Stimulated activated CD4-positive, alpha-beta T cell treated with anti-CD3 and anti-CD28 coated beads, Interleukin-12 subunit alpha, Interleukin-12 subunit beta, amount 100 ng/mL, for 24 hours (primary cell): ENCODE results near the gene SSH2.
"Not testable (repeated sequence)": the region's sequence is repeated elsewhere in the genome, so short reads cannot be mapped to it uniquely, and the experiment has no call there.

Experiments used
- DNase-seq, 2 experiments: peaks; one replicate each; pipeline ENCODE4 v3.0.0-alpha.2; 2020; ENCODE audit warnings: low read depth in 2 of 2

SSH2 gene

GRCh38 chr17:29709866-29710519, 220.0 kb downstream of the SSH2 start:
- no peak for DNase-seq

GRCh38 chr17:29707212-29707571, 222.8 kb downstream of the SSH2 start:
- DNase-seq: no peak

GRCh38 chr17:29706045-29706431, 224.0 kb downstream of the SSH2 start:
- no peak for DNase-seq

DNA sequence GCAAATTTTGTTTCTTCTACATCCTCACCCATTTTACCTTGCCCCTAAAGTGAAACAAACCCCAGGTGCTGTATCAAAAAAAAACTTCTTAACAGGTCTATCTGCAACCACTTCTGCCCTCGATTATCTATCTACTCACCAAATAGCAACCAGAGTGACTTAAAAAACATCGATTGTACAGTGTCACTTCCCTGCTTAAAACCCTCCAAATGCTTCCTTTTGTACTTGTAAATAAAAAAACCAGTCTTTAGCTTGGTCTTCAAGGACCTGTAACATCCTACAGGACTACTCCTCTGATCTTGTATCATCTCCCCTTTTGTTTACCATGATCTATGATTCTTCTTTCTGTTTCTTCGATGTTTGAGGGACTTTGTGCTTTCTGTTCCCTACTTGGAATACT, 224.6 kb downstream of the SSH2 start:
- no peak for DNase-seq

DNA sequence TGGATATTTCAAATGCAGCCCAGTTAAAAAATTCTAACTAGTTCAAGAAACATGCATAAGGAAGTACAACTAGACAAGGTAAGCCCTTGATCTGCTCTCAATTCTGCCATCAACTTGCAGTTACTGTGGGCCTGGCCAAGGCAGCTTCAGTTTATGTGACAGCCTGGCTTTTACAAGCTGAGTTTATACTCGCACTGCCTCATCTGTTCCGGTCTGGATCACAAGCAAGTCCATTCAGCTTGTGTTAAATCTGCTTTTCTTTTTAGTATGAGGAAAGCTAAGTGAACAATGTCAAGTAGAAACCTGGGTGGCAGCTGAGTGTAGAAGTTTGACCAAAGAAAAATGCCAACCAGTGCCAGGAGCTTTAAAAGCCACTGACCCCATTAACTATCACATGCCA, 230.7 kb downstream of the SSH2 start:
- DNase-seq: no peak

DNA sequence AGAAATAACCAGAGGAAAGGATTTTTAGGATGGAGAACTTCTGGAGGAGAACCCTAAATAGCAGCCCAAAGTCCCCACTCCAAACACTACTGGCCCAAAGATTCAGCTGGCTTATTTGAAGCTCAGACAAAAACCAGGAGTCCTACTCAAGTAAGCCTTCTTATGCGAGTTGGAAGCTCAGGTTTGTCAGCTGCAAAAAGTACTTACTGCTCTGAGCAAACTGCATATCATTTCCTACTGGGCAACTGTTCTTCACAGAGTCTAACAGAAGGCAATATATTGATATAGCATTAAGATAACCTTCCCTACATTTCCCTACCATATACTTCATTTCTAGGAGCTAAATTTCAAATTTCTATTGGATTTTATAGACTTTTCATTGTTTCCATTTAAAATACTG, 231.2 kb downstream of the SSH2 start:
- DNase-seq: no peak

GRCh38 chr17:29698019-29698777, 231.8 kb downstream of the SSH2 start:
- DNase-seq: no peak

DNA sequence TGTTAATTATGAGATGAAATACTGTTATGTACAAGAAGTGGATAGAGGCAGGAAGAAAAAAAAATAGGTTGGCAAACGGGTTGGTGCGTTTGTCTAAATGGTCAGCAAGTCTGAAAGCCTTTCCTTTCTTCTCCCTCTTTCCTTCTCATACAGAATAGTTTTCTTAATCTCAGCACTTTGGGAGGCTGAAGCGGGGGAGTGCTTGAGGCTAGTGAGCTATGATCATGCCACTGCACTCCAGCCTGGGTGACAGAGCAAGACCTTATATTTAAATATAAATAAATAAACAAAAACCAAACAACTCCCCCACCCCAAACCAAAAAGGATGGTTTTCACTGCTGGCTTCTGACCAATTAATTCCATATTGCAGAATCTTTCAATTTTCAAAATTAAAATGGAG, 232.7 kb downstream of the SSH2 start:
- DNase-seq: no peak

GRCh38 chr17:29694918-29695563, 235.0 kb downstream of the SSH2 start:
- no peak for DNase-seq

GRCh38 chr17:29693751-29694150, 236.3 kb downstream of the SSH2 start:
- no peak for DNase-seq

GRCh38 chr17:29687596-29687995, 242.4 kb downstream of the SSH2 start:
- DNase-seq: no peak

DNA sequence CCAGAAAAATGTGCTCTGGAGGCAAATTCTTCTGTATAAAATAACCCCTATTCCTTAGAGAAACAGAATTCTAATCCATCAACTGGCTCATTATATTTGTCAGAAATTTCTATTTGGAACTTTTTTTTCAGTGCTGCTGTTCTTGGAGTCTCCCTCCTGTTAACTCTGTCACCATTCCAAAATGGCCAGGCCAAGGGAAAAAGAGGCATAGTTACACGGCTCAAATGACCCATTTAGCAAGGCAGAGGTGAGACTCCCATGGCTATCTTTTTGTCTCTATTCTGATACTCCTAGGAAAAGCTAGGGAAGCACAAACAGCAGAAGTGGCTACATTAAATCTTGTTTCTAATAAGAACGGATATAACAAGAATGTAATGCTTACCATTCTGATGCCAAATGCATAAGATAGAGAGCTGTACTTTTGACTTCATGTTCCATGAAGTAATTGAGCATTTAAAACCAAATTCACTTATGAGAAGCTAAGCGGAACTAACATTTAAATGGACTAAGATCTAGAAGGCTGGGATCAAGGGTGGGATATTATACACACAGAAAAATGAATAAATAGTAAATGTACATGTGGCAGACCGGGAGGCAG, 242.9 kb downstream of the SSH2 start:
- DNase-seq: no peak

DNA sequence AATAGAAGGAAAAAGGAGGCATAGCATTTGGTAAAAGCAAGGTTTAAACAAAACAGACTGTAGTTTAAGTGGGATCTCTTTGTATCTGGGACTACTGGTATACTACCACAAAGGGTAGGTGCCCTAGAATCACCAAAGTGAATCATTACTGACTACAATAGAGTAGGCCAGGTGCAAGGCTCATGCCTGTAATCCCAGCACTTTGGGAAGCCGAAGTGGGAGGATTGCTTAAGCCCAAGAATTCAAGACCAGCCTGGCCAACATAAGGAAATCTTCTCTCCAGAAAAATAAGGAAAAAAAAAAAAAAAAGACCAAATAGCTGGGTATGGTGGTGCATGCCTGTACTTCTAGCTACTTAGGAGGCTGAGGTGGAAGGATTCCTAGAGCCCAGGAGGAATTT, 246.5 kb downstream of the SSH2 start:
- DNase-seq: no peak

DNA sequence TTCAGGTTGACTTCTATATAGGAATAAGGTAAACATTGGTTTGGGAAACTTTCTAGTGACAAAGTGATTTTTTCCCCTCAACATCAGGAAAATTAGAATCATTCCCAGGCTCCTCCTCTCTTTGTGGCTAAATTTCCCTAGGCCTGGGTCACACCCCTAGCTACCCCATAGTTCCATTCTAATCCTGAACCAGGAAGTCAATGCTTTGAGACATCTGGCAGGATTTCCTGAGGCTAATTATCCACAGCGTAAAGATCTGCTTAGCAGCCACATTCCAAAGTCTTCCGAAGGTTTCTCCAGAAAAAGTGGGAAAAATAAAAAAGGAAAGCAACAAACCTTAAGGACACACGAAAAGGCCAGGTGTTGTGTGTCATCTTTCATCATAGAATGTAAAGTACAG, 247.0 kb downstream of the SSH2 start:
- no peak for DNase-seq

DNA sequence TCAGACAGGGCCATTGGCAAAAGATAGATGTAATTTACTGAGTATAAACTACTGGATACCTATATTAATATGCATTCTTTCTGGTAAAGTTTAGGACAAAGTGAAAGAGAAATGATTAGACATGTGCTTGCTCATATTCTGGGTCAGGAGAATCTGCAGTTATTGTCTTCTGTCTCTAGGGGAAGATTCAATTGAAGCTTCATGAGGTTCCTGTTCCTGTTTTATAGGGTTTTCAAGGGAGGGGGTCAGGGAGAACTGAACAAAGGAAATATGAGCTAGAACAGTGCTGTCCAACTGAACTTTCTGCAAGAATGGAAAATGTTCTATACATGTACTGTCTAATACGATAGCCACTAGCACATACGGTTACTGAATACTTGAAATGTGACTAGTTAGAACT, 248.0 kb downstream of the SSH2 start:
- no peak for DNase-seq

GRCh38 chr17:29677824-29678223, 252.2 kb downstream of the SSH2 start:
- no peak for DNase-seq

GRCh38 chr17:29677221-29677791, 252.7 kb downstream of the SSH2 start:
- no peak for DNase-seq

- not testable (repeated sequence) for DNase-seq
Measured at GRCh38 chr17:29675961-29676360, 254.1 kb downstream of the SSH2 start.

DNA sequence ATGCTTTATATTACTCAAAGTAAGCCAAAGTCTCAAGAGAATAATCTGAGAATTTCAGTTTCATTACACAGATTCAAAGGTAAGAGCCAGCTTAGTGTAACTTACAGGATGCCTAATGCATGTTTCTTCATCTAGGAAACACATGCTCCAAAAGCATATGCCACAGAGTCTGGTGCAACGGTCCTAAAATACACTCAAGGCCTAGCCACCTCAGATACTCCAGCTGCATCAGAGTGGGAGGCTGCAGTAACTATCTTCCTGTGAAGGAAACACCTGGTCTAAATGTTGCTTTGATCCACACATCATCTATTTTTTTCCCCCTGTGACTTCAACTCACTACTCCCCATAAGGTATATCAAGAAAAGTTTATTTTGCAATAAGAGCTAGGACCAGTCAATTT, 255.7 kb downstream of the SSH2 start:
- DNase-seq: no peak

DNA sequence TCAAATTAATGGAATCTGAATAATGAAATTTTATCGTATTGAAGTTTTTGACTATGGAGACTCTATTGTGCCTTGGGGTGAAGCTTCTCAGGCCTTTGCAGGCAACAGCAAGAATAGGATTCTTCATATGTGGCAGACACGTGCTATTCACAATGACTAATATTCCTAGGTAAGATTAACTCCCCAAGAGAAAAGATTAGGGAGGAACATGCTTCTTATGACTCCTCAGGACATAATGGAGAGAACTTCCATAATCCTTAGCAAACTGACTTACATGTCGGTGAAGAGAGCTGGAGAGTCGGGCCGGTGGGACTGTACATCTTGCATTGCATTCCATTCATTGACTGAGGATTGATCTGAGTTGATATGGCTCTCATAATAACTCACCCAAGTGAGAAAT, 258.4 kb downstream of the SSH2 start:
- no peak for DNase-seq

GRCh38 chr17:29669266-29669665, 260.8 kb downstream of the SSH2 start:
- no peak for DNase-seq

DNA sequence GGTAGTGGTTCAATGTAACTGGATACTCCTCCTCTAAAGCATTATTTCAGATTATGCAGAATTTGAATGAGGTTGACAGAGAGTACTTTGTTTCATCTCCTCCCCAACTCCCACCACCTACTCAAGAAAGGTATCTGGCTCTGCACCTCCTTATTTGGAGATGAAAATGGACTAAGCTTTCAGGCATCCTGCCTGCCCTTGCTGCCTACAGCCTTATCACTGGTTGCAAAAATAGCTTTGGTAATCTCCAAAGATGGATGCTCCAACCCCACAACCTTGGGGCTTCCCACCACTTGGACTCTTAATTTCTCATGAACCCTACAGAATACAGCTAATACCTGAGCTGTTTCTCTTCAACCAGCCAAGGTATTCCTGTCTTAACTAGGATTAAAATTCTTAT, 262.1 kb downstream of the SSH2 start:
- DNase-seq: no peak

DNA sequence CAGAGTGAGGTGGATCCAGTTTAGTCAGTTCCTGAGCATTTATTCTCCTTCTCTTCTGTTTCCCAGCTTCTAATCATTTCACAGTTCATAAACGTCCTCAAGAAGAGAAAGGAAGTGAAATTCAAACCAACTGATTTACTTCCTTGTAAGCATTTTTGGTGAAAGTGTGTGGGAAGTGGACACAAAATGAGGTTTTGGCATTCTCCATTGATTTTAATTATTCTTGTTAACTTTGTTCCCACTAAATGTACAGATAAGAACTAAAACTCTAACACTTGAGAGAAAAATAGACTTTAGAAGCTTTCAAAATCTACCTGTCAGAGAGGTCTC, 264.6 kb downstream of the SSH2 start:
- DNase-seq: no peak
